Thyroid gland (tissue), 4 donors: ENCODE measurements around the gene ANTKMT. TPM values are rescaled to one million over a fixed set of nuclear protein-coding genes. Genes with fewer than 3 reads are reported as not detected.

ENCODE experiments used
- DNase-seq, 2 donors: peaks; one replicate each; pipeline ENCODE4 v3.0.0-alpha.2; 2019
- H3K27ac ChIP-seq, 3 donors: fragments of 200-600 bp; sonication (generic); 1 replicate in 2 of 3; 2 replicates in 1 of 3; pipeline ENCODE4 v1.5.1; 2016 to 2019; ENCODE audit warnings: mild to moderate bottlenecking in 1 of 3, moderate library complexity in 1 of 3
- H3K27me3 ChIP-seq: fragments of 200-600 bp; sonication (generic); one replicate; pipeline ENCODE4 v1.5.1; 2019
- H3K36me3 ChIP-seq, 2 donors: fragments of 200-600 bp; sonication (generic); one replicate each; pipeline ENCODE4 v1.5.1; 2016 to 2019
- H3K4me1 ChIP-seq, 2 donors: fragments of 200-600 bp; sonication (generic); one replicate each; pipeline ENCODE4 v1.5.1; 2017 to 2019
- H3K4me3 ChIP-seq, 3 donors: fragments of 200-600 bp; sonication (generic); replicated peaks in 1 of 3; 1 replicate in 2 of 3; 2 replicates in 1 of 3; pipeline ENCODE4 v1.5.1; 2016; ENCODE audit warnings: mild to moderate bottlenecking in 1 of 3
- H3K9me3 ChIP-seq: fragments of 200-600 bp; sonication (generic); one replicate; pipeline ENCODE4 v1.5.1; 2017
- POLR2A ChIP-seq, 2 donors: fragments of 450-650 bp; IDR thresholded peaks; one replicate each; pipeline ENCODE4 v1.6.1; 2017; ENCODE audit warnings: antibody characterized with exemption in 2 of 2, mild to moderate bottlenecking in 2 of 2, moderate library complexity in 1 of 2
- whole genome bisulfite sequencing, 2 donors: methylation state at CpG; one replicate each; pipeline ENCODE4 v1.1.5; 2017; 5-methylcytosine and 5-hydroxymethylcytosine counted together
- intact Hi-C: fragments of 100-400 bp; cut with DNase I; formaldehyde crosslinking; loops from one replicate; pipeline ENCODE4 v1.15.1; 2023
- total RNA-seq, 4 donors: library from RNA; depleted of rRNA; stranded (reverse); fragments of >200 nt; gene quantifications; one replicate each; pipeline ENCODE4 v1.2.3, GENCODE V29; 2016
- TF ChIP-seq, protein P1 (sequence below), 6 experiments: fragments of 200-600 bp in 3 of 6; fragments of 450-650 bp in 3 of 6; sonication (generic) in 3 of 6; IDR thresholded peaks; one replicate each; pipeline ENCODE4 v1.5.1; 2016 to 2019; ENCODE audit warnings: antibody characterized with exemption in 6 of 6, mild to moderate bottlenecking in 2 of 6, inconsistent platforms in 1 of 6, moderate library complexity in 1 of 6

ANTKMT gene
- total RNA-seq, 4 donors from 2014 or later: 56.4 to 109 (median 63.8) TPM

DNA sequence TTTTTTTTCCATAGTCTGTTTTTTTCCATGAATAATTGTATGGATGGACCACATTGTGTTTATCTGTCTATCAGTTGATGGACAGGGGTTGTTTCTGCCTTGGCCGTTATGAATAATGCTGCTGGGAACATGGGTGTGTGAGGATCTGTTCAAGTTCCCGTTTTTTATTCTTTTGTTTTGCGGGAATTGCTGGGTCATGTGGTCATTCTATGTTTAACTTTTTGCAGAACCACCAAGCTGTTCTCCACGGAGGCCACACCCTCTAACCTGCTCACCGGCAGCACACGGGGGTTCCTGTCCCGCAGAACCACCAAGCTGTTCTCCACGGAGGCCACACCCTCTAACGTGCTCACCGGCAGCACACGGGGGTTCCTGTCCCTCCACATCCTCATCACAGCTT lies 33.7 kb downstream of the ANTKMT start:
- Histone ChIP-seq H3K4me1 (peaks cover 0 to 4% of the 10 kb centered on the region in 2 donors), H3K9me3 (no peaks in the 10 kb centered on the region), H3K27ac (no peak overlapping the region), H3K4me3 (no peak overlapping the region), H3K27me3 (no peaks in the 10 kb centered on the region), H3K36me3 (no peaks in the 10 kb centered on the region)
- no peak for DNase-seq
- TF ChIP-seq, protein P1, sequence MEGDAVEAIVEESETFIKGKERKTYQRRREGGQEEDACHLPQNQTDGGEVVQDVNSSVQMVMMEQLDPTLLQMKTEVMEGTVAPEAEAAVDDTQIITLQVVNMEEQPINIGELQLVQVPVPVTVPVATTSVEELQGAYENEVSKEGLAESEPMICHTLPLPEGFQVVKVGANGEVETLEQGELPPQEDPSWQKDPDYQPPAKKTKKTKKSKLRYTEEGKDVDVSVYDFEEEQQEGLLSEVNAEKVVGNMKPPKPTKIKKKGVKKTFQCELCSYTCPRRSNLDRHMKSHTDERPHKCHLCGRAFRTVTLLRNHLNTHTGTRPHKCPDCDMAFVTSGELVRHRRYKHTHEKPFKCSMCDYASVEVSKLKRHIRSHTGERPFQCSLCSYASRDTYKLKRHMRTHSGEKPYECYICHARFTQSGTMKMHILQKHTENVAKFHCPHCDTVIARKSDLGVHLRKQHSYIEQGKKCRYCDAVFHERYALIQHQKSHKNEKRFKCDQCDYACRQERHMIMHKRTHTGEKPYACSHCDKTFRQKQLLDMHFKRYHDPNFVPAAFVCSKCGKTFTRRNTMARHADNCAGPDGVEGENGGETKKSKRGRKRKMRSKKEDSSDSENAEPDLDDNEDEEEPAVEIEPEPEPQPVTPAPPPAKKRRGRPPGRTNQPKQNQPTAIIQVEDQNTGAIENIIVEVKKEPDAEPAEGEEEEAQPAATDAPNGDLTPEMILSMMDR (IDR thresholded peaks at IDR 0.05): no peak
- TF ChIP-seq POLR2A (IDR thresholded peaks at IDR 0.05): no peak
- WGBS, 2 donors: 62 to 65% methylated on average over 11 of the region's 11 CpGs
- intact Hi-C loops: no loop called here

DNA sequence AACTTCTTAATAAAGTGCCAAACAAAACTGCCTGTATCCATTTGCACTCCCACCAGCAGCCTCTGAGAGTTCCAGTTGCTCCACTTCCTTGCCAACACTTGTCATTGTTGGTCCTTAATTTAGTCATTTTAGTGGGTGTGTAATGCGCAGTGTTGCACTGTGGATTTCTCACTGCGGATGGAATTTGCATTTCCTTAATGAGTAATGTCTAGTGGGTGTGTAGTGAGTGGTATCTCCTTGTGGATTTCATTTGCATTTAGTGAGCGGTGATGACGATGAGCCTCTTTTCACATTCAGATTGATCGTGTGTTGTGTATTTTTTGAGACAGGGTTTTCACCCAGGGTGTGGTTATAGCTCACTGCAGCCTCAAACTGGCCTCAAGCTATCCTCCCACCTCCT lies 35.5 kb downstream of the ANTKMT start:
- Histone ChIP-seq H3K27me3 (no peaks in the 10 kb centered on the region), H3K27ac (no peak overlapping the region)
- intact Hi-C loops: no loop called here

DNA sequence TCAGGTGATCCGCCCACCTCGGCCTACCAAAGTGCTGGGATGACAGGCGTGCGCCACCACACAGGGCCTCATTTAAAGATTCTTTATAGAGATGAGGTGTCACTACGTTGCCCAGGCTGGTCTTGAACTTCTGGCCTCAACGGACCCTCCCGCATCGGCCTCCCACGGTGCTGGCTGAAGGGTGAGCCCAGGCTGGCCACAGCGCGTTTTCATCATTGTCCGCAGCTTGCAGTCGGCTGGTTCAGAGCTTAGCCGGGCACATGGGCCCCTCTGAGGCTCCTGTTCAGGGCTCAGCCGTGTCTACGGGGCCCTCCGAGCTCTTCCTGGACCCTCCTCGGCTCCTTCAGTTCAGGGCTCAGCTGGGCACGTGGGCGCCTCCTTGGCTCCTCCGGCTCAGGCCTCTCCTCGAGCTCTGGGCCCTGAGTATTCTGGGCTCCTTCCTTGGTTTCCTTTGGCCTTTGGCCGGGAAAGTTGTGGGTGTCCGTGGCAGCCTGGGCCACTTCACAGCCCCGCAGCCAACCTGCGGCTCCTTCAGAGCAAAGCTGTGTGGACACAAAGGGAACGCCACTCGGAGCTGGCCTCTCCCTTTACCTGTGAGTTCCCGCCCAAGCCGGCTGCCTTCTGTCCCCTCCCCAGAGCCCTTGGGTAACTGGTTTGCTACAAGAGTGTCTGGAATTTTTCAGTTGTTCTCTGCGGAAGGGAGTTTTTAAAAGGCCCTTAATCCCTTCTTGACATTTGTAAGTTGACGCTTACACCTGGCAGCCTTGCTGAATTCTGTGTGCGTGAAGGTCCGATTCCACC lies 38.4 kb downstream of the ANTKMT start:
- 64 to 65% methylated on average over 27 to 28 of the region's 34 CpGs for WGBS, 2 donors
- Histone ChIP-seq H3K4me3 (no peak overlapping the region), H3K36me3 (no peaks in the 10 kb centered on the region), H3K27ac (no peak overlapping the region), H3K9me3 (no peaks in the 10 kb centered on the region), H3K27me3 (no peaks in the 10 kb centered on the region), H3K4me1 (peaks cover 4 to 5% of the 10 kb centered on the region in 2 donors)
- intact Hi-C loops: no loop called here
- TF ChIP-seq POLR2A (IDR thresholded peaks at IDR 0.05): no peak
- TF ChIP-seq, protein P1 (IDR thresholded peaks at IDR 0.05): no peak
- peak; percentile 67 for DNase-seq

More for the DNA sequence above, 35.5 kb downstream of the ANTKMT start:
- Histone ChIP-seq H3K4me3 (no peak overlapping the region), H3K36me3 (no peaks in the 10 kb centered on the region), H3K9me3 (no peaks in the 10 kb centered on the region), H3K4me1 (peaks cover 4 to 5% of the 10 kb centered on the region in 2 donors)
- 96% methylated on average over 5 of the region's 5 CpGs for WGBS, 2 donors
- no peak for DNase-seq
- TF ChIP-seq, protein P1 (IDR thresholded peaks at IDR 0.05): no peak
- TF ChIP-seq POLR2A (IDR thresholded peaks at IDR 0.05): no peak

DNA sequence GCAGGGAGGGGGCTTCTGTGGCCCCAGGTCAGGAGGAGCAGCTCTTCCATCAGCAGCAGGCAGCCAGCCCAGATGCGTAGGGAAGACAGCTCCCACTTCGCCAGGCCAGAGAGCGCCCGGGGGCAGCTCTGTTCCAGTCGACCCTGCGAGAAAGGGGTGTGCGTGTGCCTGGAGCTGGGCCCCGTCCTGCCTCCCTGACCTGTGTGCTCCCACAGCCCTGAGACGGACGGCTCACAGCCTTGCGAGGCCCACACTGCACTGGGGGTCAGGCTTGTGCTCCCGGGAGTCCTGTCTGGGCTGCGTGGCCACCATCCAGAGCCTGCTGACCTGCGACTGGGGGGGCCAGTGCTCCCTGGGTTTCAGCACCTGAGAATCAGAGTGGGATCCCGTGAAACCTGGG lies 39.1 kb downstream of the ANTKMT start:
- WGBS, 2 donors: 53 to 80% methylated on average over 1 to 15 of the region's 15 CpGs
- Histone ChIP-seq H3K4me3 (no peak overlapping the region), H3K27me3 (no peaks in the 10 kb centered on the region), H3K4me1 (peaks cover 4 to 5% of the 10 kb centered on the region in 2 donors), H3K27ac (no peak overlapping the region), H3K36me3 (no peaks in the 10 kb centered on the region), H3K9me3 (no peaks in the 10 kb centered on the region)
- TF ChIP-seq, protein P1 (IDR thresholded peaks at IDR 0.05): no peak
- no peak for TF ChIP-seq POLR2A (IDR thresholded peaks at IDR 0.05)
- intact Hi-C loops: no loop called here
- DNase-seq: no peak

DNA sequence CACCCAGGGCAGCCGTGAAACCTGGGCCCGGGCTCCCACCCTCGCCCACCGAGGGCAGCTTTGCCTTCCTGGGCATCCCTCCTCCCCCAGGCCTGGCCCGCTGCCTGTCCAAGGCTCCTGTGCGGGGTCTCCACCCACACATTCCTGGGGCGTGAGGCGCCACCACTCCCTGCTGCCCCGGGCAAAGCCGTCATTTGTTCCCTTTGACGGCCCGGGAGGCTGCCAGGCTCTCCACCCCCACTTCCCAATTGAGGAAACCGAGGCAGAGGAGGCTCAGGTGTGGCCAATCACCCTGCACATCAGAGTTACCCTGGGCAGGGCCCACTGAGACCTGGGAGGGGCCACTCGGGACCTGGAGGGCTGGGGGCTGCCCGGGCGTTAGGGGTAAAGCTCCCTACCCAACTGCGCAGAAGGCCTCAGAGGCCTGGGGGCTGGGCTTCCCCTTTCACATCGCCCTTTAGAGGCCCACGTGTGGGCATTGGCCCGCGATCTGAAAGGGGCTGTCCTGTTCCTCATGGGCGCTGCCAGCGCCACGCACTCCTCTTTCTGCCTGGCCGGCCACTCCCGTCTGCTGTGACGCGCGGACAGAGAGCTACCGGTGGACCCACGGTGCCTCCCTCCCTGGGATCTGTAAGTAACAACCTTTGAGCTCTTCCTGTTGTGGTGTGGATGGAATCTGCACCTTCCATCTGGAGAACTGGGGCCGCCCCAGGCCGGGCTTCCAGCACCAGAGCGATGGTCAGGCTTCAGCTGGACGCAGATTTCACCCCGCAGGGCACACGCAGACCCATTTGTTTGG lies 39.8 kb downstream of the ANTKMT start, which contains the start of gene MSLN:
Gene MSLN, plus strand, starts transcription at position 190 of the 799 bp plus-strand sequence. CDS start 1,947 bp downstream, outside the sequence.
- Histone ChIP-seq H3K4me1 (peaks cover 4 to 5% of the 10 kb centered on the region in 2 donors), H3K36me3 (no peaks in the 10 kb centered on the region), H3K9me3 (no peaks in the 10 kb centered on the region), H3K27ac (no peak within 1 kb of the TSS), H3K27me3 (no peaks in the 10 kb centered on the region), H3K4me3 (no peak within 1 kb of the TSS)
- intact Hi-C loops: no loop called here
- TF ChIP-seq, protein P1 (IDR thresholded peaks at IDR 0.05): no peak
- TF ChIP-seq POLR2A (IDR thresholded peaks at IDR 0.05): no peak
- DNase-seq: no peak
- WGBS, 2 donors: 86 to 88% methylated on average over 7 to 36 of the region's 37 CpGs
